Left ventricle myocardium superior (tissue), 1 donor: ENCODE results near the gene RAB31. TPM values are rescaled to one million over a fixed set of nuclear protein-coding genes. Genes with fewer than 3 reads are reported as not detected.

Source experiments
- ATAC-seq: fragments of 200-7000 bp; cut with Tn5 transposase; one replicate; pipeline ENCODE4 v1.9.1; 2020; ENCODE audit warnings: mild to moderate bottlenecking, moderate library complexity
- DNase-seq: peaks from one replicate; pipeline ENCODE4 v3.0.0-alpha.2; 2020
- intact Hi-C: fragments of 100-400 bp; cut with micrococcal nuclease; formaldehyde crosslinking; loops from one replicate; pipeline ENCODE4 v1.11.0; 2022
- total RNA-seq: library from RNA; stranded (reverse); fragmentation: NEBNext Ultra II Directional; extraction: Animal tissue kit (Norgen Biotek cat#: 25700); gene quantifications from one replicate; pipeline ENCODE4 v1.2.1, GENCODE V29; 2021
- donor health status: DM: no; HTN: yes; CAD: no; lungs with severe emphysema.

The RAB31 gene
- total RNA-seq, 1 donor from 2014 or later: 7.6 TPM

- intact Hi-C loops: no loop called here
- no peak for DNase-seq
- ATAC-seq: peak; percentile 77
Measured at GRCh38 chr18:9823805-9824473, 115.8 kb downstream of the RAB31 start.

- DNase-seq (no peak), ATAC-seq (peak; percentile 86)
- intact Hi-C loops: no loop called here
Measured at GRCh38 chr18:9824474-9824832, 116.4 kb downstream of the RAB31 start.

GRCh38 chr18:9824952-9825371, 116.9 kb downstream of the RAB31 start:
- ATAC-seq (peak; percentile 33), DNase-seq (no peak)
- intact Hi-C loops: no loop called here

GRCh38 chr18:9825571-9826073, 117.5 kb downstream of the RAB31 start:
- intact Hi-C loops: no loop called here
- DNase-seq (no peak), ATAC-seq (peak; percentile 53)

DNA sequence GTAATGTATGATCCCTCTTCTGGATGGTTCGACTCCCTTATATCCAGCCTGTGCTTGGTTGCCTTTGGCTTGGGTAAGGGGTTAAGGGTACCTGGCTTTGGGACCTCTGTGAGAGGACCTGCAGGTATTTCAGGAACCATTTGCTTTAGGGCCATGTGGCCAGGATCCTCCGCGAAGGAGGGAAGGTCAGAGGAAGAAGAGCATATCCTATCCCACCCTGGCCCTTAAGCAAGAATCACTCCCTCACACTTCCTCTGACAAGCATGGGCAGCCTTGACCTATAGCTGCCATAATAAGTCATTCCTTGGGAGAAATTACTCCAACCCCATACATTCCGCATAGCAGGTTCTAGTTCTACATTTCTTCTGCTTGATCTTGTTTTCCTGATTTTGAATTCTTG, 118.6 kb downstream of the RAB31 start:
- intact Hi-C loops: no loop called here
- no peak for ATAC-seq
- DNase-seq: no peak

DNA sequence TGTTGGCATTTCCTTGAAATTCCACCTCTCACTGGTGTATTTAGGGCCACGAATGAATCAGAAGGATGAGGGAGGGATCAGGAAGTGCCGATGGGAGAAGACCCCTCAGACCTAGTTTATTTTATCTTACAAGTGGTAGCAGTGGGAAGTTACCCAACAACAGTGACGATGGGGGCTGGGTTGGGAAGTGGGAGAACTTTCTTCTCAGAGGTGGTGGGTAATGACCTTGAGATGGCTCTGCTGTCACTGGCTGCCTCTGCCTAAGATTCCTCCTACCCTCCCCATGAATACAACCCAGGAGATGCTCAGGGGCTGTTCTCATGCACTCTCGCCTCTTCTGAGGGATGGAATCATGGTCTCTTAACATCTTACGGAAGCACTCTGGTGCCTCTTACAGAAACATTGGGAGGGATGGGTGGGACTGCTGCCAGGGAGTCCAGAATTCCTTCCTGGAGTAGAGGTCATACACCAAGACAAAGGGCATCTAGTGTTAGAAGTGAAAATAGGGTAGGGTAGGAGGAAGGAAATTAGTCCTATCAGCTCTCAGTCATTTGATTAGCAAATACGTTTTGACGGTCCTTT, 119.2 kb downstream of the RAB31 start:
- intact Hi-C loops: no loop called here
- ATAC-seq: no peak
- no peak for DNase-seq

- DNase-seq: no peak
- no peak for ATAC-seq
- intact Hi-C loops: no loop called here
Measured at GRCh38 chr18:9827793-9828505, 119.8 kb downstream of the RAB31 start.

- ATAC-seq: no peak
- DNase-seq: no peak
- intact Hi-C loops: no loop called here
Measured at GRCh38 chr18:9828506-9829396, 120.7 kb downstream of the RAB31 start.

DNA sequence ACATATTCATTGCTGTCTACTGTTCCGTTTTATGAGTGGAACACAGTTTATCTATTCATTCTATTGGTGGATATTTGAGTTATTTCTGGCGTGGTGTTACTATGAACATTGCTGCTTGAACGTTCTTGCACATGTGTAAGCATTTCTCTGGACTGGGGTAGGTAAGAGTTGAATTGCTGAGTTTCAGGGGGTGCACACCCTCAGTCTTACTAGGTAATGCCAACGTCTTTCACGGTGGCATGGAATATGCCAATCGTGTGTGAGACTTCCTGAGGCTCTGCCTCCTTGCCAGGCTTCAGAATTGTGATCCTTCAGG, 121.3 kb downstream of the RAB31 start:
- intact Hi-C loops: no loop called here
- ATAC-seq (no peak), DNase-seq (no peak)

DNA sequence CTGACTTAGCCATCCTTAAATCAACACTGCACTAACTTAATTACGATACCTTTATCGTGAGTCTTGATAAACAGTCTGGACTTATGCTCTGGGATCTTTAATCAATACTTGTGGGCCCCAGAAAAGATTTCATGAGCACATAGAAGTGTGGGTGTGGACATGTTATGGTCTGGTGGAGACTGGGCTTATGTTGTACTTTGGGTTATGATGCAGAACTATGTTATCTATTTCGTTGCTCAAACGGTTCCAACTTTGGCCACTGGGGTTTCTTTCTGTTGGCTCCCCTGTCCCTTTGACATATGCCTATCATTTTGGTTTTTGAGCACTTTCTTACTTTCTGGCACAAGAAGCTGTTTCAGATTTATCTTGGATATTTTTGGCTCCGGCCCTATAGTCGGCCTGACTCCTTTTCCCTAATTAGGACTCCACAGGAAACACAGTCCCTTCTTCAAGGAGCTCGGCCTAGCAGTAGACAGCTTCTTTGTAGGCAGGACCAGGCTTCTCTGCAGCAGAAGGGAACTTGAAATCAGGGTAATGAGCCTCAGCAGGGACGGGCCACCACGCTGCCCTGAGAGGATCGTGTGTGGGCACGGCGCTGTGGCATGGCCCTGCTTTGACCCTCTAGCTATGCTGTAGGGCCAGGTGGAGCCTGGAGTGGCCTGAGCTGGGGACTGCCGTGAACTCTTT, 123.1 kb downstream of the RAB31 start:
- DNase-seq (no peak), ATAC-seq (no peak)
- intact Hi-C loops: no loop called here

DNA sequence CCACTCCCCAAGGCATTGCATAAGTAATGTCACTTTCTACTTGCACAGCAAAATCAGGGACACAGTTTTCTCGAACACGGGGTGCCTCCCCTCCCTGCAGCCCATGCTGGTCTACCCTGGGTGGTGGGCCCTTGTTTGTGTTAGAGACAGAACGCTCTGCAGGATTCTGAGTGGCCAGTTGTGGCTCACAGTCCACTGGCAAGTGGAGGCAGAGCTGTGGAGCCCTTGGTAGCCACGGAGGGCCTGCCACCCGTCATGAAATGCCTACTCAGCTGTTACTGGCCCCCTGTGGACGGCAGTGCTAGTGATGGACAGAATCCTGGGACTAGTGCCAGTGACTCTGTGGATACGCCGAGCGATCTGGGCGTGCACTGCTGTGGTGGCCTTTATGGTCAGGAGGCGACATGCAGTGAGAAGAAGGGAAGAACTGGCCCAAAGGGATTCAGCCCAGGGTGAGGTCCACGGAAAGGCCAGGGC, 123.7 kb downstream of the RAB31 start:
- ATAC-seq (no peak), DNase-seq (no peak)
- intact Hi-C loops: no loop called here

- intact Hi-C loops: no loop called here
- DNase-seq: no peak
- ATAC-seq: no peak
Measured at GRCh38 chr18:9832871-9833270, 124.8 kb downstream of the RAB31 start.

- intact Hi-C loops: no loop called here
Measured at GRCh38 chr18:9834551-9834950, 126.5 kb downstream of the RAB31 start.

GRCh38 chr18:9835113-9835755, 127.1 kb downstream of the RAB31 start:
- intact Hi-C loops: no loop called here
- ATAC-seq (no peak), DNase-seq (no peak)

More at GRCh38 chr18:9834551-9834950, 126.5 kb downstream of the RAB31 start:
- ATAC-seq: no peak
- DNase-seq: no peak

- intact Hi-C loops: no loop called here
- no peak for ATAC-seq
Measured at GRCh38 chr18:9835825-9836224, 127.7 kb downstream of the RAB31 start.

DNA sequence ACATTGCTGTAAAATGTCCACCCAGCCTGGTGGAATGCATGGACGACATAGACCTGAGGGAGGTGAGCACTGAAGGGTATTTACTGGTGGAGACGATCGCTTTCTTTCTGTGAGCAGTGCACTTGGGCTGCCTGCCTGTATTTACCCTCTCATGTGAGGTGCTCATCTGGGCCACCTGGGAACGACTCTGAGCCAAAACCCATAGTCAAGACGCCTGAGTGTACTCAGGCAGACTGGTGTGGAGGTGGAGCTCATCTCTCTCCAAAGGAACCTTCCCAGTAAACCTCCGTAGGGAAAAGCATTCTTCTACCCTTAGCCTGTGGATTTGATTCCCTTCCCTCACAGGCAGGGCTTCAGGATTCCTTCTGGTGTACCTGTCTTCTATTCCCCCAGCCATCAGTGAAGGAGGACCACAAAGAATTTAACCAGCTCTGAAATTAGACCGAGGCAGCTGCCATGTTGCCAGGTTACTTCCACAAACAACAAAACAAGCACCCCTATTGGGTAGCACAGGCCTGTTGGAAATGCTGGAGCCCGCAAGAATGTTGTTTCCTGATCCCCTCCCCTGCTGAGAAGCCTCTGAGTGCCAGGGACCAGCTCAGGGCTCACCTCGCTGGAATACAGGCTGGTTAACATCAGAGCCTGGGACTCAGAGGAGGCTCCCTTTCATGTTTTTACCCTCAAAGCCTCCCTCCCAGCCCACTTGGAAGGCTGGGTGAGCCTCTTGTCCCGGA, 130.2 kb downstream of the RAB31 start:
- DNase-seq: peak; percentile 58
- intact Hi-C loops: no loop called here
- ATAC-seq: peak; percentile 92

More at GRCh38 chr18:9835825-9836224, 127.7 kb downstream of the RAB31 start:
- DNase-seq: no peak

DNA sequence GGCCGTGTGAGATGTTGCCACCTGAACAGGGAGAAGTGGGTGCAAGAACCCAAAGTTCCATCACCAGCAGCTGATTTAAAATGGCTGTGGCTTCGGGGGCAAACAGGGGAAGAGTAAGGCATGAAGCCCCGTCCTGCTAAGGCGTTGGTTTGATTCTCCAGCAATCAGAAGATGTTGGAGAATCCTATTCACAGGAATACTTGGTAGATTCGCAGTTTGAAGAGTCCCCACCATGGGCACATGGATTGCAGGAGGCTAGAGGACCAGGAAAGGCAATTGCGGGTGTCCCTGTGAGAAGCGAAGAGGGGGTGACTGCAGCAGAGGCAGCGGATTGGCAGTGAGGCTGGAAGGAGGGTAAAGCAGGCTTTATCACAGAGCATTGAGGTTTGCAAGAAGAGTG, 131.1 kb downstream of the RAB31 start:
- ATAC-seq: no peak
- DNase-seq: no peak
- intact Hi-C loops: no loop called here

GRCh38 chr18:9839853-9840252, 131.8 kb downstream of the RAB31 start:
- DNase-seq (peak; percentile 16), ATAC-seq (no peak)
- intact Hi-C loops: no loop called here
